H1 (cell line): ENCODE measurements around the gene DBF4B. TPM values are rescaled to one million over a fixed set of nuclear protein-coding genes. Genes with fewer than 3 reads are reported as not detected.

Source experiments
- BCL11A ChIP-seq, 2 experiments: IDR thresholded peaks; one replicate each; pipeline ENCODE4 v1.6.1; 2011; ENCODE audit warnings: low read depth in 2 of 2, low read length in 2 of 2, mild to moderate bottlenecking in 2 of 2
- CBX8 ChIP-seq: fragments of 300-800, 300-1000 bp; sonication (generic); IDR thresholded peaks from 2 replicates; pipeline ENCODE4 v1.7.1; 2016; ENCODE audit warnings: low read depth, low read length, borderline replicate concordance
- CEBPB ChIP-seq: IDR thresholded peaks from 2 replicates; pipeline ENCODE4 v1.6.1; 2012; ENCODE audit warnings: low read depth, low read length
- CHD1 ChIP-seq: IDR thresholded peaks from 2 replicates; pipeline ENCODE4 v1.6.1; 2012; ENCODE audit warnings: low read depth, low read length, improper control_type of control experiment
- CHD2 ChIP-seq: IDR thresholded peaks from 2 replicates; pipeline ENCODE4 v1.6.1; 2012; ENCODE audit warnings: low read length, improper control_type of control experiment
- MAFK ChIP-seq: IDR thresholded peaks from 2 replicates; pipeline ENCODE4 v1.6.1; 2012; ENCODE audit warnings: low read depth, mild to moderate bottlenecking, improper control_type of control experiment, low read length
- RBBP5 ChIP-seq: IDR thresholded peaks from 2 replicates; pipeline ENCODE4 v1.7.1; 2012; ENCODE audit warnings: low read depth, mild to moderate bottlenecking, inconsistent platforms, low read length, moderate library complexity, borderline replicate concordance
- SIX5 ChIP-seq: IDR thresholded peaks from 2 replicates; pipeline ENCODE4 v1.6.1; 2011; ENCODE audit warnings: mild to moderate bottlenecking, low read depth, low read length
- TEAD4 ChIP-seq: IDR thresholded peaks from 2 replicates; pipeline ENCODE4 v1.6.1; 2012; ENCODE audit warnings: low read depth, low read length, inconsistent platforms, mixed read lengths
- polyA plus RNA-seq, 7 experiments: library from polyadenylated mRNA; depleted of rRNA in 3 of 7; stranded (reverse) in 5 of 7; unstranded in 2 of 7; fragments of >200 nt in 5 of 7; fragments of 200-250 nt in 2 of 7; gene quantifications; 1 replicate in 5 of 7; 2 replicates in 1 of 7; 4 replicates in 1 of 7; pipeline versions ENCODE4 v1.2.1 to v1.2.3, GENCODE V29; 2011 to 2013; ENCODE audit warnings: missing spikeins in 2 of 7, mixed read lengths in 2 of 7
- total RNA-seq: library from RNA; stranded (reverse); fragmentation: NEBNext Ultra II Directional; extraction: Animal tissue kit (Norgen Biotek cat#: 25700); gene quantifications from 2 replicates; pipeline ENCODE4 v1.2.1, GENCODE V29; 2021
- TF ChIP-seq, protein P1 (sequence below): fragments of 300-600 bp; sonication (generic); IDR thresholded peaks from 2 replicates; pipeline ENCODE4 v1.7.1; 2012; ENCODE audit warnings: low read length, moderate library complexity, mild to moderate bottlenecking, inconsistent platforms; ENCODE audit not compliant: insufficient replicate concordance

The DBF4B gene
- total and polyA plus RNA-seq, 2 of the 8 experiments (the other 6 are each of a cell fraction or from before 2014, with no cell fraction given) = 20.2 to 26.9 TPM

DNA sequence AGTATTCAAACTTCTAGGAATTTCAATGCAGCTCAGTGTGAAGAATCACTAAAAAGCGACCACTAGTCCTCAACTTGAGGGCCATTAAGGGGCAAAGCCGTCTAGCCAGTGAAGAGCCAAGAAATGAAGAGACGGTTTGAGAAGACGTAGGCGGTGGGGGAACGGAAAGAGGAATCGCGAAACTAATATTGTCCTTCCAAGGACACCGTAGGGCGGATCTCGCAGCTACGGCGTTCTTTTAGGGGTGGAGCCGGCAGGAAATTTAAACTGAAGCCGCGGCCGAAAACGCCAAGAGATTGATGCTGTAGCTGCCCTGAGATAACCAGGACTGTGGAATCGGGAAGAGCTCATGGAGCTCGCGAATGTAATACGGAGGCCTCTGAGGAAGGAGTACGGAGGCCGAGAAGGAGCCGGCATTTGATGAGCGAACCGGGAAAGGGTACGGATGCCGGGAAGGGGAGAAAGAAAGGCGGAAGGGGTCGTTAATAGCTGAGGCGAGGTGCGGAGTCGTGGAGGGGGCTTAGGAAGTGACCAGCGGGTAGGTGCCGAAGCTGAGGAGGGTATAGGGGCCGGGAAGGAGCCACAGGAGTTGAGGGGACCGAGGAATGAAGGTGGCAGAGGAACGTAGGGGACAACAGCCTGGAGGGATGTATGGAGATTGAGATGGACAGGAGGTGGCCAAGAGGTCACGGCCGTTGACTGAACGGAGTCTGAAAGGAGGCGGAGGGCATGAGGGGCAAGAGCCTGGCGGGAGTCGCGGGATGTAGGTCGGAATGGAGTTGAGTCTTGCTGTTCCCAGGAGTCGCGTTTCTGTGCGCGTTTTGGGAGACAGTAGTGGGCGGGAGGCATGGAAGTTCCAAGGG, at the start of gene DBF4B (continued):
- TF ChIP-seq, protein P1, sequence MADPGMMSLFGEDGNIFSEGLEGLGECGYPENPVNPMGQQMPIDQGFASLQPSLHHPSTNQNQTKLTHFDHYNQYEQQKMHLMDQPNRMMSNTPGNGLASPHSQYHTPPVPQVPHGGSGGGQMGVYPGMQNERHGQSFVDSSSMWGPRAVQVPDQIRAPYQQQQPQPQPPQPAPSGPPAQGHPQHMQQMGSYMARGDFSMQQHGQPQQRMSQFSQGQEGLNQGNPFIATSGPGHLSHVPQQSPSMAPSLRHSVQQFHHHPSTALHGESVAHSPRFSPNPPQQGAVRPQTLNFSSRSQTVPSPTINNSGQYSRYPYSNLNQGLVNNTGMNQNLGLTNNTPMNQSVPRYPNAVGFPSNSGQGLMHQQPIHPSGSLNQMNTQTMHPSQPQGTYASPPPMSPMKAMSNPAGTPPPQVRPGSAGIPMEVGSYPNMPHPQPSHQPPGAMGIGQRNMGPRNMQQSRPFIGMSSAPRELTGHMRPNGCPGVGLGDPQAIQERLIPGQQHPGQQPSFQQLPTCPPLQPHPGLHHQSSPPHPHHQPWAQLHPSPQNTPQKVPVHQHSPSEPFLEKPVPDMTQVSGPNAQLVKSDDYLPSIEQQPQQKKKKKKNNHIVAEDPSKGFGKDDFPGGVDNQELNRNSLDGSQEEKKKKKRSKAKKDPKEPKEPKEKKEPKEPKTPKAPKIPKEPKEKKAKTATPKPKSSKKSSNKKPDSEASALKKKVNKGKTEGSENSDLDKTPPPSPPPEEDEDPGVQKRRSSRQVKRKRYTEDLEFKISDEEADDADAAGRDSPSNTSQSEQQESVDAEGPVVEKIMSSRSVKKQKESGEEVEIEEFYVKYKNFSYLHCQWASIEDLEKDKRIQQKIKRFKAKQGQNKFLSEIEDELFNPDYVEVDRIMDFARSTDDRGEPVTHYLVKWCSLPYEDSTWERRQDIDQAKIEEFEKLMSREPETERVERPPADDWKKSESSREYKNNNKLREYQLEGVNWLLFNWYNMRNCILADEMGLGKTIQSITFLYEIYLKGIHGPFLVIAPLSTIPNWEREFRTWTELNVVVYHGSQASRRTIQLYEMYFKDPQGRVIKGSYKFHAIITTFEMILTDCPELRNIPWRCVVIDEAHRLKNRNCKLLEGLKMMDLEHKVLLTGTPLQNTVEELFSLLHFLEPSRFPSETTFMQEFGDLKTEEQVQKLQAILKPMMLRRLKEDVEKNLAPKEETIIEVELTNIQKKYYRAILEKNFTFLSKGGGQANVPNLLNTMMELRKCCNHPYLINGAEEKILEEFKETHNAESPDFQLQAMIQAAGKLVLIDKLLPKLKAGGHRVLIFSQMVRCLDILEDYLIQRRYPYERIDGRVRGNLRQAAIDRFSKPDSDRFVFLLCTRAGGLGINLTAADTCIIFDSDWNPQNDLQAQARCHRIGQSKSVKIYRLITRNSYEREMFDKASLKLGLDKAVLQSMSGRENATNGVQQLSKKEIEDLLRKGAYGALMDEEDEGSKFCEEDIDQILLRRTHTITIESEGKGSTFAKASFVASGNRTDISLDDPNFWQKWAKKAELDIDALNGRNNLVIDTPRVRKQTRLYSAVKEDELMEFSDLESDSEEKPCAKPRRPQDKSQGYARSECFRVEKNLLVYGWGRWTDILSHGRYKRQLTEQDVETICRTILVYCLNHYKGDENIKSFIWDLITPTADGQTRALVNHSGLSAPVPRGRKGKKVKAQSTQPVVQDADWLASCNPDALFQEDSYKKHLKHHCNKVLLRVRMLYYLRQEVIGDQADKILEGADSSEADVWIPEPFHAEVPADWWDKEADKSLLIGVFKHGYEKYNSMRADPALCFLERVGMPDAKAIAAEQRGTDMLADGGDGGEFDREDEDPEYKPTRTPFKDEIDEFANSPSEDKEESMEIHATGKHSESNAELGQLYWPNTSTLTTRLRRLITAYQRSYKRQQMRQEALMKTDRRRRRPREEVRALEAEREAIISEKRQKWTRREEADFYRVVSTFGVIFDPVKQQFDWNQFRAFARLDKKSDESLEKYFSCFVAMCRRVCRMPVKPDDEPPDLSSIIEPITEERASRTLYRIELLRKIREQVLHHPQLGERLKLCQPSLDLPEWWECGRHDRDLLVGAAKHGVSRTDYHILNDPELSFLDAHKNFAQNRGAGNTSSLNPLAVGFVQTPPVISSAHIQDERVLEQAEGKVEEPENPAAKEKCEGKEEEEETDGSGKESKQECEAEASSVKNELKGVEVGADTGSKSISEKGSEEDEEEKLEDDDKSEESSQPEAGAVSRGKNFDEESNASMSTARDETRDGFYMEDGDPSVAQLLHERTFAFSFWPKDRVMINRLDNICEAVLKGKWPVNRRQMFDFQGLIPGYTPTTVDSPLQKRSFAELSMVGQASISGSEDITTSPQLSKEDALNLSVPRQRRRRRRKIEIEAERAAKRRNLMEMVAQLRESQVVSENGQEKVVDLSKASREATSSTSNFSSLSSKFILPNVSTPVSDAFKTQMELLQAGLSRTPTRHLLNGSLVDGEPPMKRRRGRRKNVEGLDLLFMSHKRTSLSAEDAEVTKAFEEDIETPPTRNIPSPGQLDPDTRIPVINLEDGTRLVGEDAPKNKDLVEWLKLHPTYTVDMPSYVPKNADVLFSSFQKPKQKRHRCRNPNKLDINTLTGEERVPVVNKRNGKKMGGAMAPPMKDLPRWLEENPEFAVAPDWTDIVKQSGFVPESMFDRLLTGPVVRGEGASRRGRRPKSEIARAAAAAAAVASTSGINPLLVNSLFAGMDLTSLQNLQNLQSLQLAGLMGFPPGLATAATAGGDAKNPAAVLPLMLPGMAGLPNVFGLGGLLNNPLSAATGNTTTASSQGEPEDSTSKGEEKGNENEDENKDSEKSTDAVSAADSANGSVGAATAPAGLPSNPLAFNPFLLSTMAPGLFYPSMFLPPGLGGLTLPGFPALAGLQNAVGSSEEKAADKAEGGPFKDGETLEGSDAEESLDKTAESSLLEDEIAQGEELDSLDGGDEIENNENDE = no peak
- no peak for TF ChIP-seq CBX8
- TF ChIP-seq CHD2 = 0 out of 2 replicates have a peak, but pooled peaks have one; percentile 25
- TF ChIP-seq MAFK = no peak
- TF ChIP-seq SIX5 = no peak
- TF ChIP-seq CHD1 = no peak
- TF ChIP-seq RBBP5 = peak; percentile 55; the same call in 1 of the 2 replicates
- no peak; the same call in 1 of the 2 replicates for TF ChIP-seq TEAD4
- no peak for TF ChIP-seq BCL11A (IDR thresholded peaks at IDR 0.05; ENCODE audit: low read depth in 2 of 2, low read length in 2 of 2)
- TF ChIP-seq CEBPB = peak; percentile 36; the same call in 1 of the 2 replicates
